NCI-H526 (cell line): Measurements from ENCODE around the gene HOXD8.
A peak's percentile ranks its signal among the peaks of the same experiment; 100 is the strongest.

Experiments
- DNase-seq, 2 experiments: peaks; one replicate each; lab custom pipeline; 2025; lab: John Stamatoyannopoulos, UW

Gene HOXD8

DNA sequence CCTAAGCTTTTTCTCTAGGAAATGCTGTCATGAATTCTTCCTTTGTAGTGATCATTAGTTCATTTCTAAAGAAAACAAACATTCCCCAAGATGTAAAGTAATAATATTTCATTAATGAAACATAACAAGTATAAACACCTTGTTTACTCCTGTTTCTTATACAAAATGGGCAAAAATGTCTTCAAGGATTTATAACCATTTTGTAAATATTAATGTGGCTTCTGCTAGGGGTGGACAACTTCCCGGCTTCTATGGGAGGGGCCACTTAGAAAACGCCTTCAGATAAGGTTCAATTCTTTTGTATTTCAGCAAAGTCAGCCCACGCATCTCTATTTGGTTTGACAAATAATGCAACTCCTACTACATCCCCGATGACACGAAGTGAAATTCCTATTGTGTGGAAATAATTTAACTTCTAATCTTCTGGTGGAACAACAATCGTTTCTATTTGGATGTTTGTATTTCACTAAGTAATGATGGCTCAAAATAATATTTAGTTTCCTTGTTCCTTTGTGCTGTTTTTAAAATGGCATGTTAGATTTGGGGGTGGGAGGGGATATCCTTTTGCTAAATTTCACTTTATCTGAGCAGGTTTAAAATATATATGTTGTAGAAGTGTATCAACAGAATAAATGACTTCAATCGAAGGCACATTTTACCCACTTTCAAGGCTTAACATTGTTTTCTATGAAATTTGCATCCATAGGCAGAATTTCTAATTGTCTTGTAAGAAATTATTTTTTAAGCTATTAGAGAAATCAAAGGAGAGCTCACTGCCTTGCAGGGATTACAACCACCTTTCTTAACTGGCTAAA, 44.3 kb downstream of the HOXD8 start:
- no peak for DNase-seq

GRCh38 chr2:176174382-176174823, 44.9 kb downstream of the HOXD8 start:
- DNase-seq: peak; percentile 71

DNA sequence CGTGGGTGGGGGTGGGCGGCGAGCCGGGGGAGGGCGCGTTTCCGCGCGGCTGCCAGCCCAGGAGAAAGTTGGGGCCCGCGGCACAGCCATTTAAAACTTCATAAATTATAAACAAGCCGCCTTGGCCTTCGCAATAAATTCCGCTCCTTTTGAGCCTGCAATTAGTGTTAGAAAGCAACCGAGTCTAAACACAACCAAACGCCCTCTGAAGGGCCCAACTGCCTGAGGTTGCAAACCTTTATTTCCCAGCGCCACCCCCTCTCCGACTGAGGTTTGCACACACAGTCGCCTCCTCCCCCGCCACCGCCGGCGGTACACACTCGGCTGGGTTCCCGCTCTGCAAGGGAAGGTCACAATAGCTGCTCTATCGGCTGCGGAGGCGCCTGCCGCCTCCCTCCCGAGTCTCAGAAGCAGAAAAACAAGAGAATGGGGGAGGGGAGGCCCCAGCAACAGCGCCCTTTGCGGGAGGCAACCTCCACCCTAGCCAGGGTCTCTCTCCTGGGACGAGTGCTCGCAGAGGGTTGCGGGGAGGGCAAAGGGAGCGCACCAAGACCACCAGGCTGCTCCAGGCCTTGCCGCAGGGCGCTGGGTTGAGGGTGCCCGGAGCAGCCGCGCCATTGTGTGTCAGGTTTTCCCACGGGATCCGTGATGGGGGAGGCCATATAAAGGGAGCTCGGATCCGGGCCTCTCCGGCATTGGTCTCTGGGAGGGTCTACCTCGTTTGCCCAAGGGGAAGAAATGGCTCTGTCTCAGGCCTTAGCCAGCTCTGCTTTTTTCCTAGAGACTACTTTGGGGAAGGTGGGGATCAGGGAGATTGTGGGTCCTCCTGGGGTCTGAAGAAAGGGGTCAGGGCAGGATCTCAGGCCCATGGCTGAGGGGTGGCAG, 45.6 kb downstream of the HOXD8 start:
- peak; percentile 86 to 96 for DNase-seq

DNA sequence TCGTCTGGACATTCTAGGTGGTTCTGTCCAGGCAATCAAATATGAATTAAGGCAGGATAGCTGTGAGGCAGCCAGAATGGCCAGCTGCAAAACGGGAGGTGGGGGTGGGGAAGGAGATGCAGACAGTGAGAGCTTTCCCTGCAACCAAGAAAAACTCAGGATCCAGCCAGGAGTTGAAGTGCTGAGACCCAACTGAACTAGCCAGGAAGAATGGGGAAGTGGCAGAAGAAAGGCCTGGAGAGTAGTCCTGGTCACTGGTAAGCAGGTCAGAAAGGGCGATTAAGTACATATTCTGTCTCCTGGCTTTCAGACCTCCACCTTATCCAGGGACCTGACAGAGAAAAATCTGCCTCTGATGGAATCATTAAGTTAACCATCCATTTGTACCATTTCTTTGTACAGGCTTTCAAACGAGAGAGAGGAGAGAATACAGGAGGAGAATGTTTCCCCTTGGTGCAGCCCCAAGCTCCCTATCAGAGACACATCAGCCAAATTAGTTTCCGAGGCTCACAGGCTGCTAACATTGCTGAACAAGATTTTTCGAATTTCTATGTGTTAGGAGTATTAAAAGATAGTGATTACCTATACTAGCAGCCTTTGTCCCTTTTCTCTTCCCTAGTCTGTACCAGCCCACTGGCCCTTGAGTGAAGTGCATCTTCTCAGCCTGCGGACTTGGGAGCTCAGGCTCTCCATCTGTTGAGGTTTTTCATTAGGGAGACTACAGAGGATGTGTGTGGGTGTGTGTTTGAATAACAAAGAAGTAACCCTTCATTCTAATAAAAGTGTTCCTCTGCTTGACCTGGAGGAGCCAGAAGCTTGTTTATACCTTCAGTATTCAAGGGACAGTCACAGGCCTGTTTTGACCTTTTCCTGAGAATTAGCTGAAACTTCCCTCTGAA, 46.5 kb downstream of the HOXD8 start:
- peak in 1 of 2 experiments; percentile 53 for DNase-seq

- peak in 1 of 2 experiments; percentile 76 for DNase-seq
These were observed 48.1 kb downstream of the HOXD8 start for GRCh38 chr2:176177580-176178037.

DNA sequence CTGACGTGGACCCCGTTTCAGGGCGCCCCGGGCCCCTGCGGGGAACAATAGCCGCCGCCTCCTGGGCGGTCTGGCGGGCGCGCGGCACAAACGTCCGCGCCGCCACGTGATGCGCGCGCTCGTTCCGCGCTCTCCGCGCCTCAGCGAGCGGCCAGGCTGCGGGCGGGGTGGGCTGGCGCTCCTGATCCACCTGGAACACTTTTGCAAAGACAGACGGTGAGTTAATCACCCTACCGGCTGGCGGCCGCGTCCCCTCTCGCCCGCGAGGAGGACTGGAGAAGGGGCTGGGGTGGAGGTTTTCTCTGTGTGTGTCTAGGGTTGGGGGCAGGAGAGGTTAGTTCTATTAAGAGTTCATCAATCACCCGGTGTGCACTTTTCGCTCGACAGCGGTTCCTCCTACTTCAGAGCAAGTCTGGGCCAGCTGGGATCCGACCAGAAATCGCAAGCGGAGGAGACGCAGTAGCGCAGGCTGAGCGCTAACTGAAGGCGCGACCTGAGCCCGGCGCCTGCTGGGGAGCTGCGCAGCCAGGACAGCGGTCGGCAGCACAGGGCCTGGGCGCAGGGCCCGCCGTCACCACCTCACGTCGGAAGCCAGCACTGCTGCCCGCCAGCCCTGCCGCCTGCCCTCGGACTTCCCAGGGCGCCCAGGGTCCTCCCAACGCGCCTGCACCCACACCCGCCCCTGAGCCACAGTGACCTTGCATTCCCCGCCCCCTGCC, 48.7 kb downstream of the HOXD8 start:
- DNase-seq: peak; percentile 72 to 87

DNA sequence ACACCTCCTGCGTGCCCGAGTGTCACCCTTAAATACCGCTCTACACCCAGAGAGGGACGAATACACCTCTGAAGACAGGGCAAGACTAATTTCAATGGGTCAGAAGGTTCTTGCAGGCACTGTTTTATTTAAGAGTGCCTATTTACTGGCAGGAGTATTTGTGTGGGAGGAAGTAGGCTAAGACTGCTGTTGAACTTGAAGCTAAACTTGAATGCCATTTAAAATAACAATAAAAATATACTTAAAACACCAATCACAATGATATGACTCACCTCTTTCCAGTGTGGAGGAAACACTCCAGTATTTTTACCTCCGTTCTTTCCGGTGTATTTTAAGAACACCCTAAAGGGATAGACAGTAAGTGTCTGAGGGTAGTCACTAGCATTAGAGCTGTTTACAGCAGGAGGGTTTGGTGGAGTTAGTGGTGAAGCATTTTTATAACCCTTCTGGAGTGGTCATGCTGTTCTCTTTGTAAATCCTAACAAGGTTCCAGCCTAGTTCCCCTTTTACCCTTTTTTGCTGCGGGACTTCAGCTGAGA, 49.3 kb downstream of the HOXD8 start:
- peak in 1 of 2 experiments; percentile 37 for DNase-seq

DNA sequence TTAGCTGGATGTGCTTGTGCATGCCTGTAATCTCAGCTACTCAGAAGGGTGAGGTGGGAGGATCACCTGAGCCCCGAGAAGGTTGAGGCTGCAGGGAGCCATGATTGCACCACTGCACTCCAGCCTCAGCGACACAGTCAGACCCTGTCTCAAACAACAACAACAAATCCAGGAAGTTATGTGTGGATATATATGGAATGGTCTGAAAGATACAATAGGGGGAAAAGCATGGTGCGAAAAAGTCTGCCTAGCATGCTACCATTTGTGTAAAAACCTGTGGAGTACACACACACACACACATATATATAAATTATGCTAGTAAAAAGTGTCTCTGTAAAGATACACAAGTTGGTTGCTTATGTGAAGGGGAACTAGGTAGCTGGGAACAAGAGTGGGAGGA, 52.0 kb downstream of the HOXD8 start:
- DNase-seq: no peak
